HG03064 (cell line): Measurements from ENCODE around the gene B4GALT5.
"Not testable (repeated sequence)": the region's sequence is repeated elsewhere in the genome, so short reads cannot be mapped to it uniquely, and the experiment has no call there.

Source experiments
- ATAC-seq: cut with Tn5 transposase; IDR thresholded peaks from one replicate; pipeline ENCODE4 v1.9.1; 2021; ENCODE audit warnings: low read depth; ENCODE audit not compliant: unreplicated experiment

B4GALT5 gene

GRCh38 chr20:49612127-49612738, 101.4 kb downstream of the B4GALT5 start:
- no peak for ATAC-seq

- ATAC-seq = not testable (repeated sequence)
These were observed 102.0 kb downstream of the B4GALT5 start for GRCh38 chr20:49611539-49612126.

- peak; percentile 55 for ATAC-seq
These were observed 102.8 kb downstream of the B4GALT5 start for GRCh38 chr20:49610691-49611538.

GRCh38 chr20:49608752-49609670, 104.7 kb downstream of the B4GALT5 start:
- ATAC-seq = no peak

- ATAC-seq = no peak
These were observed 106.1 kb downstream of the B4GALT5 start for GRCh38 chr20:49607568-49607967.

DNA sequence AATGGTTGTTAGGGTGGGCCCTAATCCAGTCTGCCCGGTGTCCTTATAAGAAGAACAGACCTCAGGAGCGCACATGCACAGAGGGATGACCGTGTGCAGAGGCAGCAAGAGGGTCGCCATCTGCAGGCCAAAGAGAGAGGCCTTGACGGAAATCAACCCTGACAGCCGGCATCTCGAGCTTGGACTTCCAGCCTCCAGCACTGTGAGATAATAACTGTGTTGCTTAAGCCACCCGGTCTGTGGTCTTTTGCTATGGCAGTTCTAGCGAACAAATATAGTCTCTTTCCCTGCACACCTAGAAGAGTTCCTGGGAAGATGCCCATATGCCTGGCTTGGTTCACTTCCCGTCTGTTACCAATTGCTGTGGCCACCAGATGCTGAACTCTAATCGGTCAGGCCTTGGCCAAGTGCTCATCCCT, 110.5 kb downstream of the B4GALT5 start:
- no peak for ATAC-seq

GRCh38 chr20:49602345-49603208, 111.1 kb downstream of the B4GALT5 start:
- no peak for ATAC-seq

- no peak for ATAC-seq
These were observed 112.3 kb downstream of the B4GALT5 start for GRCh38 chr20:49601153-49601924.

DNA sequence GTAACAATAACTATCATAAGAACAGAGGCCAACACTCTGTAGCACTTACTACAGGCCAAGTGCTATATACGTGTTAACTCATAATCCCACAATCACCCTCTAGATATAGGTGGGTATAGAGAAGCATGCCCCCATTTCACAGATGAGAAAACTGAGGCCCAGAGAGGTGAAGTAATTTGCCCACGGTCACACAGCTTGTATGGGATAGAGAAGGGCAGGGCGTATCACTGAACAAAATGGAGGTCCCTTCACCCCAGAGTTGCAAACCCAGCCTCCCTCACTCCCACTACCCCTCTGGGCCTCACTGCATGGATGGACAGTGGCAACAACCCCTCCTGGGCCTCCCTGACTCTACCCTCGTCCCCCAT, 113.9 kb downstream of the B4GALT5 start:
- no peak for ATAC-seq

DNA sequence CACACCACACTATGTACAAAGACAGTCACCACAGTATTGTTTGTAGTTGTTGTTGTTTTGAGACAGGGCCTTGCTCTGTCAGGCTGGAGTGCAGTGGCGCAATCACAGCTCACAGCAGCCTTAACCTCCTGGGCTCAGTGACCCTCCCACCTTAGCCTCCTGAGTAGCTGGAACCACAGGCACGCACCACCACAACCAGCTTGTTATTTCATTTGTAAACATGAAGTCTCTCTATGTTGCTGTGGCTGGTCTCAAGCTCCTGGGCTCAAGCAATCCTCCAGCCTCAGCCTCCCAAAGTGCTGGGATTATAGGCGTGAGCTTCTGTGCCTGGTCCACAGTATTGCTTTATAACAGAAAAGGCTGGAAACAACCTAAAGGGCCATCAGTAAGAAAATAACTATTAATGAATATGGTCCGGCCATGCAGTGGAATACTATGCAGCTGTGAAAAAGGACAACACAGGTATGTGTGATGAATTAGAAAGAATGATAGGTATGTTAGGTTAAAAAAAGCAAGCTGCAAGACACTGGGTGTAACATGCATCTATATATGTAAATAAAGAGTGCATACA, 115.8 kb downstream of the B4GALT5 start:
- ATAC-seq = no peak

- ATAC-seq = no peak
These were observed 117.7 kb downstream of the B4GALT5 start for GRCh38 chr20:49595811-49596561.

DNA sequence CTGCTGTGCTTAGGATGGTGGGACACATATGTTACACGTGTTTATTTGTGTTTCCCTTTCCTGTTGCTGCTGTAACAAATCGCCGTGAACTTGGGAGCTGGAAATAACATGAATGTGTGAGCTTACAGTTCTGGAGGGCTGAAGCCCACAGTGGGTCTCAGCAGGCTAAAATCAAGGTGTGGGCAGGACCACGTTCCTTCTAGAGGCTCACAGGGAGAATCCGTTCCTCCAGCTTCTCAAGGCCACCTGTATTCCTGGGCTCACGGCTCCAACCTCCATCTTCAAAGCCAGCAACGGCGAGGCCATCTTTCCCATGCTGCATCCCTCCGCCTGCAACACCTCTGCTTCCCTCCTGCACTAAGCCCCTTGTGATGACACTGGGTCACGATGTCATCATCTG, 118.3 kb downstream of the B4GALT5 start:
- ATAC-seq = no peak

GRCh38 chr20:49594931-49595315, 118.8 kb downstream of the B4GALT5 start:
- ATAC-seq = no peak

DNA sequence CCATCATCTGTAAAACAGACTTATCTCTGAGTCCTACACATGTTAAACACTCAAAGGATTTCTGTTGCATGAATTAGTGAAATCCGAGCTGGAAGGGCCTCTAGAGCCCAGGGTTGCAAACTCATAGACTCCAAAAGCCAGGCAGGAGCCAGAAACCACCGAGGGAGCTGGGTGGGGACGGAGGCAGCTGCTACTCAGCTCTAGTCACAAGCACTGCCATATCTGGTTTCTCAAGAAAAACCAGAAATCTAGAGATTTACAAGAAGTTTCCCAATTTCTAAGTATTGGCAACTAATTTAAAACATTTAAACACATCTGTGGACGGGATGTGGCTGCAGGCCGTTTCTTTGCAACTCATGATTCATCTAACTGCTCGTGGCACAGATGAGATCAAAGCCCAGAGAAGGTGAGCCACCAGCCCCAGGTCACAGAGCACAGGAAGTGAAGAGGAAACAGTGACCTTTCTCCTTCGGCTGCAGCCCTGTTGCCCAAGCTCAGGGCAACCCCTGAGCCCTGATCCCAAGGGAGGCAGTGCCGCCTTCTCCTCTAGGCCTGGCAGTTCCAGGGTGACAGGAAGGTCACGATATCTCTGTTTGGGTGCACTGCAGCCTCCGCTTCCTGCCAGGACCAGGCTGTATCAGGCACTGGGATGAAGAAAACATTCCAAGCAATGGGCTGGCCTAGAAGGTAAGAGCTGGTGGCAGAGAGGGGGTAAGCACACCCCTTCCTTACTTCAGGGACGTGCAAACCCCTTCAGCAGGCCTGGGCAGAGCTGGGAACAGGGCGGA, 119.3 kb downstream of the B4GALT5 start:
- no peak for ATAC-seq

DNA sequence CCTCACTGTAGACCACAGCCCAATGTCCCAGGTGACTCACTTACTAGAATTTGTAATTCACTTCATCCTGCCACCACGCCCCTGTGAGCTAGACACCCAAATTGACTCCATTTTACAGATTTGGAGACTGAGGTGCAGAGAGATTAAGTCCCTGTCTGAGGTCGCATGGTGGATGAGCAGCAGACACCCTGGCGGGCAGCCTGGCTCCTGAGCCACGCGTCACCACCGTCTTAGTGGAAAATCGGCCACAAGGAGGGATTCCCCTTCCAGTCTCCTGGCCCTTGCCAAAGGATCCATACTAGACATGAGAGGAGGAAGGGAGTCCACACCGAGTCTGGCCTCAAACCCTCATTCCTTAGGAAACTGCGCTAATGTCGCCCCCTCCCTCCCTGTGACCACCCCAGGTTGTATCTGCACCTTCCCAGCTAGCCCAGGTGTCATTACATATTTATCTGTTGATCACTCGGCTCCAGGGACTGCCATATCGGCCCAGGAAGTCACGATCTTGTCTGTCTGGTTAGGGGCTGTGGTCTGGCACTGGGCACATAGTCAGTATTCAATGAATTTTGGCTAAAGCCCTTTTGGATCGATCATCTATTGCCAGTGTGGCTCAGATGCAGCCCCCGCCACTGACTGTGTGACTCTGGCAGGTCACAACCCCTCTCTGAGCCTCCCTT, 120.1 kb downstream of the B4GALT5 start:
- ATAC-seq = no peak

DNA sequence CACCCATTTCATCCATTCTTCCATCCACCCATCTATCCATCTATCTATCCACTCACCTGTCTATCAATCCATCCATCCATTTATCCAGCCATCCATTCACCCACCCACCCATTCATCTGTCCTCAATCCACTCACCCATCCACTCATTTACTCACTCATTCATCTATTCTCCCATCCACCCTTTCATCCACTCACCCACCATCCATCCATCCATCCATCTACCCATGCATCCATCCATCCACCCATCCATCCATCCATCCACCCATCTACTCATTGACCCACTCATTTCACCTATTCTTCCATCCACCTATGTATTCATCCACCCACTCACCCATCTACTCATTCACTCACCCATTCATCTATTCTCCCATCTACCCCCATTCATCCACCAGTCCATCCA, 121.6 kb downstream of the B4GALT5 start:
- ATAC-seq = no peak
